ENCODE results near the gene FAF1.
"Not testable (repeated sequence)": the region's sequence is repeated elsewhere in the genome, so short reads cannot be mapped to it uniquely, and the experiment has no call there.

Gene FAF1

DNA sequence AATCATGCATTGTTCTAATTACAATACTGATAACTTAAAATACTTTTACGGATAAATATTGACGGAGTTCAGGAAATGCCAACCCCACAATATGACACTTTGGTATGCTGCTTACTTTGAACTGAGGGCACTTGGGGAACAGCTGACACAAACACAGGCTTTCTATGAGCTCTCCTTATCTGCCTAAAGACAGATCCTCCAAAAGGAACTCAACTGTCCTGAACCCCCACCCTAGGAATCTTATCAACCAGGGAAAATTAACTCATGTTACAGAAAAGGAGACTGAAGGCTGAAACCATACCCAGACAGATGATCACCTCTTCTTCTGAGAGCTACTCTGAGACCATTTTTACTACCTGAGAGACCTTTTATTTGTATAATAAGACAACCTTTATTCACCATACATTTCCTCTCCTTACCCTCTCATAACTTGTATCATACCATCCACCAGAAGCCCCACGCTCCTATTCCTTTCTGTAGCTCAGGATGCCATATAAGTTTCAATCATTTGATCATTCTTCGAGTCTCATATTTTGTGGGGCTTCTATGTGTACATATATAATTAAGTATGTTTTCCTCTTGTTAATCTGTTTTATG lies 239.5 kb downstream of the FAF1 start:
- CTCF ChIA-PET: interaction anchor here (2.7 kb wide), 1 partner anchor 15 kb away, joined by 6 read pairs; no protein-coding TSS in a partner anchor
- DNase-seq (ENCODE audit: extremely low spot score): no peak
- TF ChIP-seq, protein P1, sequence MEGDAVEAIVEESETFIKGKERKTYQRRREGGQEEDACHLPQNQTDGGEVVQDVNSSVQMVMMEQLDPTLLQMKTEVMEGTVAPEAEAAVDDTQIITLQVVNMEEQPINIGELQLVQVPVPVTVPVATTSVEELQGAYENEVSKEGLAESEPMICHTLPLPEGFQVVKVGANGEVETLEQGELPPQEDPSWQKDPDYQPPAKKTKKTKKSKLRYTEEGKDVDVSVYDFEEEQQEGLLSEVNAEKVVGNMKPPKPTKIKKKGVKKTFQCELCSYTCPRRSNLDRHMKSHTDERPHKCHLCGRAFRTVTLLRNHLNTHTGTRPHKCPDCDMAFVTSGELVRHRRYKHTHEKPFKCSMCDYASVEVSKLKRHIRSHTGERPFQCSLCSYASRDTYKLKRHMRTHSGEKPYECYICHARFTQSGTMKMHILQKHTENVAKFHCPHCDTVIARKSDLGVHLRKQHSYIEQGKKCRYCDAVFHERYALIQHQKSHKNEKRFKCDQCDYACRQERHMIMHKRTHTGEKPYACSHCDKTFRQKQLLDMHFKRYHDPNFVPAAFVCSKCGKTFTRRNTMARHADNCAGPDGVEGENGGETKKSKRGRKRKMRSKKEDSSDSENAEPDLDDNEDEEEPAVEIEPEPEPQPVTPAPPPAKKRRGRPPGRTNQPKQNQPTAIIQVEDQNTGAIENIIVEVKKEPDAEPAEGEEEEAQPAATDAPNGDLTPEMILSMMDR (IDR thresholded peaks at IDR 0.05; ENCODE audit: control extremely low read depth, extremely low read depth, low read depth, missing control alignments): no peak
- POLR2A ChIA-PET: no interaction called here

DNA sequence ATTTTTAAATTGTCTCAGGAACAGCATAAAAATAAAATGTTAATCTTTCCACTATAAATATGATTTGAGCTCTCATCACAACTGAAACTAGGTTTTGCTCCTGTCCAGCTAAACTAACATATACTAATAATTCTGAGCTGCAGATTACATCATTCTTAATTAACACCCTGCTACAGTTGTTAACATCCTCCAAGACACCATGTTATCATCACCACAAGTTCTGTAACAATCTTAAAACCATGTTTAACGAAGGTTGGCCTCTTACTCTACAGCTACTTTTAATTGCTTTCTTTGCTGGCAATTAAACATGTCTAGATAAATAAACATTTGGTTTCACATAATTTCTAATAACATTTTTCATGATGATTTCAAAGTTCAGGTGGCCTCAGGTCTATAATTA lies 240.9 kb downstream of the FAF1 start:
- DNase-seq (ENCODE audit: extremely low spot score): no peak
- ChIA-PET CTCF (interaction anchor here (0.8 to 2.7 kb wide), 3 partner anchors 14 to 80 kb away, joined by 3 to 6 read pairs (median 4); no protein-coding TSS in a partner anchor), POLR2A (no interaction called here)
- TF ChIP-seq, protein P1 (IDR thresholded peaks at IDR 0.05; ENCODE audit: control extremely low read depth, extremely low read depth, low read depth, missing control alignments): no peak

DNA sequence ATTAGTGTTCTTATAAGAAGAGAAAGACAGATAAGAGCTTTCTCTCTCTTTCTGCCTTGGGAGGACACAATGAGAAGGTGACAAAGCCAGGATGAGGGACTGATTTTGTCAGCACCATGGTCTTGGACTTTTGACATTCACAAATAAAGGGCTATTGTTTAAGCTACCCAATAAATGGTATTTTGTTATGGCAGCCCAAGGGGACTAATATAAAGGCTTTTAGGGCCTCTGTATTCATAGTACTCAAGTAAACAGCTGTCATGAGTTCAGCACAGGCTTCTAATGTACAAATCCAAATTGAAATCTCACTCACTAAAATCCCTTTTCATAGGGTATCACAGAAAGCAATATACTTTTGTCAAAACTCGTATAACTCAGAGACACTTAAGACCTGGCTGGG lies 242.7 kb downstream of the FAF1 start:
- TF ChIP-seq, protein P1 (IDR thresholded peaks at IDR 0.05; ENCODE audit: control extremely low read depth, extremely low read depth, low read depth, missing control alignments): no peak
- POLR2A ChIA-PET: no interaction called here
- DNase-seq (ENCODE audit: extremely low spot score): no peak
- CTCF ChIA-PET: interaction anchor here (1.0 to 1.9 kb wide), 6 partner anchors 12 to 57 kb away, joined by 3 to 9 read pairs (median 3); no protein-coding TSS in a partner anchor

DNA sequence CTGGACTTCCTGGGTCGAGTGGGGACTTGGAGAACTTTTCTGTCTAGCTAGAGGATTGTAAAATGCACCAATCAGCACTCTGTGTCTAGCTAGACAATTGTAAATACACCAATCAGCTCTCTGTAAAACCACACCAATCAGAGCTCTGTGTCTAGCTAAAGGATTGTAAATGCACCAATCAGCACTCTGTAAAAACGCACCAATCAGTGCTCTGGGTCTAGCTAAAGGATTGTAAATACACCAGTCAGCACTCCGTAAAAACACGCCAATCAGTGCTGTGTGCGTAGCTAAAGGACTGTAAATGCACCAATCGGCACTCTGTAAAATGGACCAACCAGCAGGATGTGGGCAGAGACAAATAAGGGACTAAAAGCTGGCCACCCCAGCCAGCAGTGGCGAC lies 243.6 kb downstream of the FAF1 start:
- POLR2A ChIA-PET; DNase-seq (ENCODE audit: extremely low spot score): not testable (repeated sequence)
- CTCF ChIA-PET: interaction anchor here (0.8 to 1.9 kb wide), 7 partner anchors 8 to 58 kb away, joined by 3 to 9 read pairs (median 3); no protein-coding TSS in a partner anchor

DNA sequence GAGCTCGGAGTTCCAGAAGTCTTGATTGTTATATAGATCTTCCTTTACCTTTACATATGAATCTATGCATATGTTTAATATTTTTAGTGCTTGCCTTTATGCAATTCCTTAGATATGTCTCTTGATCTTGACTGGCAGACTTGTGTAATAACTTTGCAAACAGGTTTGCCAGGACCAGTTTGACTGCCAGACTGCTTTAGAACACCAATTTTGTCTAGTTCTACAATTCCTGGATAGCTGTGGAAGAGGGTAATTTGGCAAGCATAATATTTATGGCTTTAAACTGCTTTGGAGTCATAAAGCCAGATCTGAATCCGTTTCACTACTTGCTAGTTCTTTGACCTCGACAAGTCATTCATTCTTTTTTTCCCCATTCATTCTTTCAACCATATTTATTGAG lies 250.0 kb downstream of the FAF1 start:
- CTCF ChIA-PET: interaction anchor here (1.4 kb wide), 1 partner anchor 26 kb away, joined by 3 read pairs; no protein-coding TSS in a partner anchor
- TF ChIP-seq, protein P1 (IDR thresholded peaks at IDR 0.05; ENCODE audit: control extremely low read depth, extremely low read depth, low read depth, missing control alignments): no peak

DNA sequence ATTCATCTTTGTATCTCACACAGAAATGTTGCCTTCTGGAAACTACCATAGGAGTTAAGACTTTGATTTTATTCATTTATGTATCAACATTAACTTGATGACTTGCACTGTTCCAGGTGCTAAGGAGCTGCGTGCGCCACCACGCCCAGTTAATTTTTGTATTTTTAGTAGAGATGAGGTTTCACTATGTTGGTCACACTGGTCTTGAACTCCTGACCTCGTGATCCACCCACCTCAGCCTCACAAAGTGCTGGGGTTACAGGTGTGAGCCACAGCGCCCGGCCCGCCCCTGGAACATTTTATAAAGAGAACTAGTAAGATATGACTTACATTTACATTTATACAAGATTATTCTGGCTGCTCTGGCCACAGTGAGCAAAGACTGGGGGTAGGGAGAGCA lies 252.2 kb downstream of the FAF1 start:
- TF ChIP-seq, protein P1 (IDR thresholded peaks at IDR 0.05; ENCODE audit: control extremely low read depth, extremely low read depth, low read depth, missing control alignments): no peak
- CTCF ChIA-PET: no interaction called here
- DNase-seq (ENCODE audit: extremely low spot score): no peak
- POLR2A ChIA-PET: no interaction called here

More for the DNA sequence above, 250.0 kb downstream of the FAF1 start:
- no peak for DNase-seq (ENCODE audit: extremely low spot score)
- POLR2A ChIA-PET: no interaction called here

DNA sequence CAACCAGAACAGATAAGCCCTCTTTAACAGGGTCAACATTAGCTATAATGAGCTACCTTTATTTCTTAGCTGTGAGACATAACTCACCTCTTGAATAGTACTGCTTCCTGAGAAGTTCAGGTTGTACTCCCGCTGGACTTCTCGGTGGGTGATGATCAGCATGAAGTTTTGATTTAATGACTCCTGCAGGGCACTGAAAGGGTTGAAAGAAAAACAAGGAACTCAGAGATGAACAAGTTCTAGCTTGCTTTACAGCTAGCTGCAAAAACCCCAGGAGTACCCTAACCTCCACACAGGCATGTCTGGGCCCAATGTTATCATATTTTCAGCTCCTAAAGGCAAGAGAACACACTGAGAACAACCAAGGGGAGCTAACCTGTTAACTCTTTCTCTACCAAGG lies 254.4 kb downstream of the FAF1 start:
- DNase-seq (ENCODE audit: extremely low spot score): no peak

More for the DNA sequence above, 254.4 kb downstream of the FAF1 start:
- ChIA-PET POLR2A (interaction anchor here (0.5 kb wide), 1 partner anchor 155 kb away, joined by 5 read pairs; no protein-coding TSS in a partner anchor), CTCF (interaction anchor here (1.1 to 2.5 kb wide), 8 partner anchors 9 to 337 kb away, joined by 3 to 14 read pairs (median 4); no protein-coding TSS in a partner anchor)
- TF ChIP-seq, protein P1 (IDR thresholded peaks at IDR 0.05; ENCODE audit: control extremely low read depth, extremely low read depth, low read depth, missing control alignments): no peak

Data from GM10248 (cell line).